GM19438 (cell line): ENCODE data around the gene SASH1.
A peak's percentile ranks its signal among the peaks of the same experiment; 100 is the strongest.

Source experiments
- ATAC-seq: cut with Tn5 transposase; IDR thresholded peaks from one replicate; pipeline ENCODE4 v1.9.1; 2021; ENCODE audit warnings: low read depth; ENCODE audit not compliant: unreplicated experiment

The SASH1 gene

DNA sequence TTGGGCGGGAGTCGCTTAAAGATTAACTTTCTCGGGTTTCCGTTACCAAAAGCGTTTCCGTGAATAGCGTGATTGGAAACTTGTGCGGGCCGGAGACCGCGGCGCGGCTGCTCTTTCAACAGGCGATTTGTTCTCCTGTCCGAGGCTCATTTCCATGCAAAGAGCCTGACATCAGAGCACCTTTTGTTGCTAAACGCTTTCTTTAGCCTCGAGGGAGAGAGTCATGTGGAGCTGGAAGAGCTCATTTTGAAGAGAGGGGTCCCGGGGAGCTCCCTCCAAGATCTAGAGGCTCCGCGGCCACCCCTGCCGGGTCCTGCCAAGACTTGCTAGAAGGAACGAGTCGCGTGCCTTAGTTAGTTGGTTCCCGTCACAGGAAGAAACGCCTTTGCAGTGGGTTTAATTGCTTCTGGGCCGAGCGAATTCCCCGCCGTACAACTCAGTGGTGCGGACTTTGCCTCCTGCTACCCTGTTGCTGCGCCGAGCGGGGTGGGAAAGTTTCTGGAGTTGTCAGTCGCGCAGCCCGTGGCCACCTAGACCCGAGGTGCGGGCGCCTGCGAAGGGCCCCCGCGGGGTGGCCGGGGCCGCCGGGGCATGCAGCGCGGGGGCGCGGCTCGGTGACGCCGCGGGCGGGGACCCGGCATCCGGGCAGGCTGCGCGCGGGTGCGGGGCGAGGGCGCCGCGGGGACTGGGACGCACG, at the start of gene SASH1:
Gene SASH1, plus strand, starts transcription at position 489 of the 697 bp plus-strand sequence. CDS start 230 bp downstream, outside the sequence.
- ATAC-seq: peak; percentile 86

DNA sequence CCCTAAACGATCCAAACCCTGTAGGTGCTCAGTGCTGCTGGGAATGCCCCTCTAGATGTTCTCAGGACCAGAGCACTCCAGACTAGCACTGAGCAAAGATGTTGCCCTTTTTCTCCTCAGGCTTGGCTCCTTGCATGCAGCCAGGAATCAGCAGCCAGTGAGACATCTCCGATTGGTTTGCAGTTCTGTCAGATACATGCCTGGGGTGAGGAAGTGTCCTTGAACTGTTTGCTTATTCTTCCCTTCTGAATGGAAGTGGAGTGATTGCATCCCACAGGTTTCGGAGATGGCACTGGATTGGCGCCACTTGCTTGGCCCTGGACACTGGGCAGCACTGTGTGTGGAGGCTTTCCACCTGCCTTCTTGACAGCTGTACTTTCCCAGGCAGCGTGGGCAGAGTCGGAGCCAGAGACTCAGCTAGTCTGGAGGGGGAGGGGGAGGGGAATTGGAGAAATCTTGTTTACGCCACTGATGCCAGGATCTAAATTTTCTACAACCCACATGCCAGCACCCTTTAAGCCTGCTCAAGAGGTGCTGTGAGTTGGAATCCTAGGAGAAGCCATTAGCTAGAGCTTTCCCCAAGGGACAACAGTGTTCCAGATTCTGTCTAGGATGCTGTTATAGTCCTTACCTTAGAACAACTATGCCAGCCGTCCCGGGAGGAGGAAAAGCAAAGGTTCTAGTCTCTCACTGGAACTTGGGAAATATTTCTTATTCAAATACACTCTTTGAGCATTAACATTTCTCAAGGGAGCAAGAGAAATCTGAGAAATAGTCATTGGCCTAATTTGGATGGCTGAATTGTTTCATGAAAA, 49.2 kb upstream of the SASH1 start:
- no peak for ATAC-seq

DNA sequence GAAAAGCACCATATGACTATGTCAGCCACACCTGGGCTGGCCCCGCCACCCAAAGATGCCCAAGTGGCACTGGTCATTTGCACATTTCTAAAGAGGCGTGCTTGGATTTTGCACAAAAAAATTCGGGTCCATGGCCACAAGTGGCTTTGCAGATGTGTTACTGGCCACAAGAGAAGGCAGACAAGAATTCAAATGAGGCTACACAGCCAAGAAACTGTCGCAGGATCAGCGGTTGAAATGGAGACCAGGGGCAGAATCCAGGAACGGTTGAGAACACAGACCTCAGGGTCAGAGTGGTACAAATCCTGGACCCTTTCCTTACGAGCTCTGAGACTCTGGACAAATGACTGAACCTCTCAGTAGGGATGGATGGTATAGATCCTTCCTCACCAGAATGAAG, 48.6 kb upstream of the SASH1 start:
- no peak for ATAC-seq

DNA sequence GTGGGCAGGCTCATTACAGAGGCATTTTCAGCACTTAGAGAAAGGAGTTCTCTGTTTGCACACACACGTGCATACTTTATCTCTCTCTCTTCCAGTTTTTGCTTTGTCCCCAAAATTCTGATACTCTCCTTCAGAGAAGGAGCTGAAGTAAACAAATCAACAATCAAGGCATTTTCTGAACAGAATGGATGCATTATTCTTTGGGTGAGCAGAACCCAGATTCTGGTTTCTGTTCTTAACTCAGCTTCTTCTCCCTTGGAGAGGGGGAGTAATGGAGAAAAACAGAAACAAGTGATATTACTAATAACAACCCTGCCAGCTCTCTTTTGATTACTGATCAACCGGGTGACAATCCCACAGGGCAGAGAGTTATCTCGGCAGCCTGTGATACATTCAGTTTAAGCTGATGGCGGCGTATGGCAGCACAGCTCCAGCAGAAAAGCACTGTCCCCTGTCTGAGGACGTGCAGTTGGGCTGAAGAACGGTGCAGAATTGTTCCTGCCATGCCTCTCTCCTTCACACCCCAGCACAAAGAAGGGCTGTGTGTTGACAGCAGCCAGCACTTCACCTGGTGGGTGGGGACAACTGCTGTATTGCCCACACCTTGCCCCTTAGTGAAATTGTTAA, 47.3 kb upstream of the SASH1 start:
- no peak for ATAC-seq

DNA sequence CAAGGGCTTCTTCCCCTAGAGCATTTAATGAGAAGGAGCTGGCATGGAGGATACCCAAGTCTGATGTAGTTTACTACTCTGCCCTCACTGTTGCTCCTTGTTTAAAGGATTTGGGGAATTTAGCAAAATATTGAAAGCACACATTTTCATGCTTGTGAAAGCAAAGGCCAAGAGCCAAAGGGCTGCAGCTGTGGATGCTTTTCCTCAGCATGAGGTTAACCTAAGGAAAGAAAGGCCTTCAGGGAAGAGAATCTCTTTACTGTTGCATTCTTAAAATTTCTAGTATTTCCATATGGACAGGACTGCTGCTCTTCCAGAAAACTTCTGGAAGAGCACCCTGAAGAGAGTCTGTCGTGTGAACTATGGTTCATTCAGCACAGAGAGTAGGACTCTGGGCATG, 45.9 kb upstream of the SASH1 start:
- no peak for ATAC-seq

DNA sequence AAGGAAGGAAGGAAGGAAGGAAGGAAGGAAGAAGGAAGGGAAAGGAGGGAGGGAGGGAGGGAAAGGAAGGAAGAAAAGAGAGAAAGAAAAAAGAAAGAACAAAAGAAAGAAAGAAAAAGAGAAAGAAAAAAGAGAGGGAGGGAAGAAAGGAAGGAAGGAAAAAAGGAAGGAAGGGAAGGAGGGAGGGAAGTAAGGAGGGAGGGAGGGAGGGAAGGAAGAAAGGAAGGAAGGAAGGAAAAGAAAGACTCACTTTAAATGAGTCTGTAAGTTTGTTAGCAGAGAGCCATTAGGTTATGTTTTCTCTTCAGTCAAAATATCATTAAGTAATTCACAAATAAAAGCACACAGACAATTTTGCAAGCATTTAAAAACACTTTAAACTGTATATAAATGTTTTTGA, 44.0 kb upstream of the SASH1 start:
- ATAC-seq: no peak

DNA sequence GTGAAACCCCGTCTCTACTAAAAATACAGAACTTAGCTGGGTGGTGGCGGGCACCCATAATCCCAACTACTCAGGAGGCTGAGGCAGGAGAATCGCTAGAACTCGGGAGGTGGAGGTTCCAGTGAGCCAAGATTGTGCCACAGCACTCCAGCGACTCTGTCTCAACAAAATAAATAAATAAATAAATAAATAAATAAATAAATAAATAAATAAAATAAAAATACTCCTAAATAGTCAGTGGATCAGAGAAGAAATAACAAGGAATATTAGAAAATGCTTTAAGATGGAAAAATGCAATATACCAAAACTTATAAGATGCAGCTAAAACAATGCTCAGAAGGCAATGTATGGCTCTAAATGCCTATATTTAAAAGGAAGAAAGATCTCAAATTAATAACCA, 39.0 kb upstream of the SASH1 start:
- no peak for ATAC-seq

DNA sequence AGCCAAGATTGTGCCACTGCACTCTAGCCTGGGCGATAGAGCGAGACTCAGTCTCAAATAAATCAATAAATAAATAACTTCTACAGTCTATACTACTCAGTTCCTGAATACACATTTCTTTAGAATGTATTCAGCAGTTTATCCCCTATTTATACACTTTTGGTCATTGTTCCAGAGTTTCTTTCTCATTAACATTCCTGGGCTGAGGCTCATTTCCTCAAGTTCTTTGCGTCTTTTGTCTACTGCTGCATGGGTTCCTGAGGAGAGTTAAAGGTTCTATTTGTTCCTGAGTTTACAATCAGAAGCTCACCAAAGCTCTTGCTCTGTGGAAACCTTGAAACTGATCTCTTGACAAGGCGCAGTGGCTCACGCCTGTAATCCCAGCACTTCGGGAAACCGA, 37.7 kb upstream of the SASH1 start:
- ATAC-seq: no peak

GRCh38 chr6:148306286-148306685, 36.4 kb upstream of the SASH1 start:
- no peak for ATAC-seq

DNA sequence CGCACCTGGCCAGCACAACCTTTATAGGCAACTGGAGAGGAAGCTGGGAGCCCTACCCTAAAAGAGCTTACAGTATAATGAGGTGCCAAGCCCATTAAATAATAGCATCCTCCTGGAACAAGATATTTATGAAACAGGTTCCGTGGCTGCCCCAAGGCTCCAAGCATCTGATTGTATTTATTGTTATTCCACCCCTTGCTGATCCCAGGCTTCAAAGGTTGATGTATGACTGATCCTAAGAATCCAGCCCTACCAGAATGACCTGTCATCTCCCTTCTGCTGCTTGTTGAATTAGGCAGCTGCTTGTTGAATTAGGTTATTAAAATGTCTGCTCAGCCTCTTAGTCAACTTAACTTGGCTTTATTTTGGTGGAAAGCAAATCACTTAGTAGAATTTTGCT, 35.2 kb upstream of the SASH1 start:
- ATAC-seq: no peak

DNA sequence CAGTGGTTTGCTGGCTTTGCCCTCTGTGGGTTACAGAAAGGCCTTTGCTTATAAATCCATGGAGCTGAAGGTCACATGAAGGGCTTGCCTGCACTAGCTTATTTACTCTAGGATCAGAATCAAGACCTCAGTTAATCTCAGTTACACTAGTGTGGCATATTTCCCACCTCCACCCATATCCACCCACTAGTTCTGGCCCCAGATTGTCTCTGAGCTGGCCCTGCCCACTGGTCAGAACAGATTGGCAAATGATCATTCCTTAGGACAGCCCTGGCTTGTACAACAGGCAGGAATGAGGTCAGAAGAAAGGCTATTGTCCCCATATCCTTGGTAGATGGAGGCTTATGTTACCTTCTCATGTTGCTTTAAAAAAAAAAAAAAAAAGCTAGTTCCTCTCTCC, 33.3 kb upstream of the SASH1 start:
- no peak for ATAC-seq

DNA sequence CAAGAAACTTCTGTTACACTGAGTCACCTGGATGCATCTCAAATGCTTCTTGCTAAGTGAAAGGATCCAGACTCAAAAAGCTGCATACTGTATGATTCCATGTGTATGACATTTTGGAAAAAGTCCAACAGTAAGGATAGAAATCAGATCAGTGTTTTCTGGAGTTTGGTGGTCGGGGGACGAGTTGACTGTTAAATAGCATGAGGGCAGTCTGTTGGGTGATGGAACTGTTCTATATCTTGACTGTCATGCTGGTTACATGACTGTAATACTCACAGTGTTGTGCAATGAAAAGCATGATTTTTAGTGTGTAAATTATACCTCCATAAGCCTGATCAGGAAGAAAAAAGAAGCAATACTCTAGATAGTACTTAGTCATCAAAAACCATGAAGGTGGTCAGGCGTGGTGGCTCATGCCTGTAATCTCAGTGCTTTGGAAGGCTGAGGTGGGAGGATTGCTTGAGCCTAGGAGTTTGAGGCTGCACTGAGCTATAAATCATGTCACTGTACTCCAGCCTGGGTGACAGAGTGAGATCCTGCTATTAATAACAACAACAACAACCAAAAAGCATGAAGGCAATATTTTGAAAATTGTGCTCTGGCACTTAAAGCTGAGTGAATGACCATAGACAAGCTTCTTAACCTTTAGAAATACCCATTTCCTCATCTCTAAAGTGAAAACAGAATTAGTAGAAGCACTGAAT, 30.5 kb upstream of the SASH1 start:
- no peak for ATAC-seq

GRCh38 chr6:148313488-148313887, 29.1 kb upstream of the SASH1 start:
- ATAC-seq: no peak

DNA sequence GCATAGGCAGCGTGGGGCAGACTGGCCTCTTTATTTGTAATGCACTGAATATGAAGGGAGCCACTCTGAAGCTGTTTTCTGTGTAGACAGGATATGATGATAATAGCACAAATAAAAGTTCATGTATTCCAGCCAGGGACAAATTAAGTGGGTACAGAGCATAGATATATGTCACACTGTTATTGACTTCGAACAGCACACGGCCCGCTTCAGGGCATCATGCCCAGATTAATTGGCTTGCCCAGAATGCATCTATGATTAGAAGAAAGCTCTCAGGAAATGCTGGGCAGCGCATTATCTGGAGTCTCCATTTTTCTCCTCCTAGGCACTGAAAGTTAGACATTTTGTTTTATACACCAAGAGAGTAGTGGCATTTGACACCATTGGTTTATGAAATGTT, 26.3 kb upstream of the SASH1 start:
- no peak for ATAC-seq

DNA sequence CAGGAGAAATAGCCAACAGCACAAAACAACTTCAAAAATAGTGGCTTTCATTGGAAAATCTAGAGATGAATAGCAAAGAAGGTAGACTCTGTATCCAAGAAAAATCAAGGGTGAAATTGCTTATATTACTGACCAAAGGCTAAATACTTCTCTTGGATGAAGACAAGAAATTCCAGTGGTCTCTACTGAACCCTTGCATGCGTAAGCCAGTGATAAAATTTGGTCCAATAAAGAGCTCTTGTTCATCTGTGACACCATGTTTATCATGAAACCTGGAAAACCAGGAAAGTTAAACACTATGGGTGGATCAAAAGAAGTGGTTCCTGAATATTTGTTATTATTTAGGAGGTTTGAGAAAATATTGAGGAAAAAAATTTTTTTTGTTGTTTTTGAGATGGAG, 25.6 kb upstream of the SASH1 start:
- no peak for ATAC-seq

DNA sequence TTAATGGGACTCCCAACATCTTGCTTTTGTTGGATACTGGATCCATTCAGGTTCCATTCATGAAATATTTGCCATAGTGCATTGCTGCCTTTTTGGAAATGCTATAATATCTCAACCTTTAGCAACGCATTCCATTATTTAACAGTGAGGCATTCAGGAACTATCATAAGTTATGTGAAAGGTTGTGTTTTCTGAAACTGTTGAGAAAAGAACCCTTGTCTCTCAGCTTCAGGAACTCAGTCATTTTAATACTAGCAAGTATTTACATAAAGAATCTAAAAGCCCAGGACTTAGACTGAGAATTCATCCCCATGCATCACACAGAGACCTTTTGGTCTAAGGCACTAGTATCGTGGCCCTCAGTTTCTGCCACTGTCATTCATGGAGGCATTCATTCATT, 24.9 kb upstream of the SASH1 start:
- no peak for ATAC-seq

- no peak for ATAC-seq
Observed at GRCh38 chr6:148322704-148323103, 19.9 kb upstream of the SASH1 start.

DNA sequence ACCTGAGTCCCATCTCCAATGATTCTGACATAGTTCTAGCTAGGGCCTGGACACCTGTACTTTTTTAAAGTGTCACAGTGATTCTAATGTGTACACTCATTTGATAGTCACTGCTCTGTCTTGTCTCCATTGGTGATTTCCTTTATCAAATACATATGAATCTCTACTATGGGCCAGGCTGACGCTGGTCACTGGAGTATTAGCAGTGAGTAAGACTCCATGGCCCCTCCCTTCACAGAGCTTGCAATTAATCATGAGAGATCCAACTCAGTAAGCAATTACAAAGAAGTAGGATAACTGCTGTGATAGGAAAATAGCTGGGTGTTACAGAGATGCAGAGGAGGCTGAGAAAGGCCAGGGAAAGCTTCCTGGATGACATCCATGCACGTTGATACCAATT, 19.3 kb upstream of the SASH1 start:
- ATAC-seq: no peak

DNA sequence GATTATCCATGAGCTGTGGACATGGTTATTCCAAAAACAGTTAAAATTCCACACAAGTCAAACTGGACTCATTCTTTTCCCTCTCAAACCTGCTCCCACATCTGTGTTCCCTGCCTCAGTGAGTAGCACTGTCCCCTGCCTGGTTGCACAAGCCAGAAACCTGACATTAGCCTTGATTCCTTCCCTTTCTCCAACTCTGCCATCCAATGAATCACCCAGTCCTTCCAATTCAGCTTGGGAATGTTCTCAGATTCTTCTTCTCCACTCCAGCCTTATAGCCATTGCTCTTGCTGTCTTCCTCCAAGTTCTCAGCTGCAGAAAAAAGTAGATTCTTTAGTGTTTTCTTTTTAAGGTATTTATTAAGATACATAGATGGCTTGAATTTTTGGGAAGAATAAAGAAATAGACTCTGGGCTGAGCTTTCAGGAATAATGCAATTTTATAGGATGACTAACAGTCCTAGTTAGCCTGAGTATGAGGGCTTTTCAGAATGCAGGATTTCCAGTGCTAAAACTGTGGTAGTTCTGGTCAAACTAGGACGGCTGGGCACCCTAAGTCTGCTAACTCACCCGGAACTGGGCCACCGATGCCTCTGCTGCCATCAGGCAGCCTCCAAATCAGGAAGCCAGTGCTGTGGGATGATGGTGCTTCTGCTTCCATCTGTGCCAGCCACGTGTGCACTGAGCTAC, 18.2 kb upstream of the SASH1 start:
- ATAC-seq: no peak

DNA sequence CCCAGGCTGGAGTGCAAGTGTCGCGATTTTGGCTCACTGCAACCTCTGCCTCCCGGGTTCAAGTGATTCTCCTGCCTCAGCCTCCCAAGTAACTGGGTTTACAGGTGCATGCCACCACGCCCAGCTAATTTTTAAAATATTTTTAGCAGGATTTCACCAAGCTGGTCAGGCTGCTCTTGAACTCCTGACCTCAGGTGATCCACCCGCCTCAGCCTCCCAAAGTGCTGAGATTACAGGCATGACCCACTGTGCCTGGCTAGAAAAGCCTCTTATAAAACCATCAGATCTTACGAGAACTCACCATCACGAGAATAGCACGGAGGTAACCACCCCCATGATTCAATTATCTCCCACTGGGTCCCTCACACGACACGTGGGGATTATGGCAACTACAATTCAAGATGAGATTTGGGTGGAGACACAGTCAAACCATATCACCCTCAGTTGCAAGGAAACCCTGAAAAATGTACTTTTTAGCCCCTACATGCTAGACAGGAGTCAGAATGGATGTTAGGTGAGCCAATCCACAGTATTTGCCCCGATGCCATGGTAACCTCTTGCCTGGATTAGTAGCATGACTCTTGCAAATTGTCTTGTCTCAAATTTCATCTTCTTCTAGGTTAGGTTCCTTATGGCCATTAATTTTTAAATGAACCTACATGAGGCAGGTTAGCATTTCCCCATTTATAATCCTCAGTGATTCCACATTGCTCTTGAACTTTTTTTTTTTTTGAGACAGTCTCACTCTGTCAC, 17.1 kb upstream of the SASH1 start:
- ATAC-seq: no peak
